ENCODE data around the gene NKG7.
"Not testable (repeated sequence)": the region's sequence is repeated elsewhere in the genome, so short reads cannot be mapped to it uniquely, and the experiment has no call there.

NKG7 gene

GRCh38 chr19:51372649-51373504 is at the start of gene NKG7:
Gene NKG7, minus strand, starts transcription at chr19:51372654. Its CDS starts 119 bp downstream, at chr19:51372535.
- DNase-seq (ENCODE audit: low spot score), result no peak

- peak; percentile 76 for DNase-seq (ENCODE audit: low spot score)
Observed at GRCh38 chr19:51422053-51422448, 49.6 kb upstream of the NKG7 start.

GRCh38 chr19:51421229-51422052 is 49.0 kb upstream of the NKG7 start:
- DNase-seq (ENCODE audit: low spot score), result no peak

- not testable (repeated sequence) for DNase-seq (ENCODE audit: low spot score)
Observed at GRCh38 chr19:51420511-51420910, 48.1 kb upstream of the NKG7 start.

GRCh38 chr19:51418707-51419106 is 46.3 kb upstream of the NKG7 start:
- DNase-seq (ENCODE audit: low spot score), result no peak

- DNase-seq (ENCODE audit: low spot score), result no peak
Observed at GRCh38 chr19:51417810-51418157, 45.3 kb upstream of the NKG7 start.

GRCh38 chr19:51417107-51417809 is 44.8 kb upstream of the NKG7 start, which contains the start of gene SIGLEC10:
Gene SIGLEC10, minus strand, starts transcription at chr19:51417642. Its CDS starts 61 bp downstream, at chr19:51417581.
- DNase-seq (ENCODE audit: low spot score), result no peak

GRCh38 chr19:51416422-51416821 is 44.0 kb upstream of the NKG7 start:
- DNase-seq (ENCODE audit: low spot score), result not testable (repeated sequence)

- DNase-seq (ENCODE audit: low spot score), result no peak
Observed at GRCh38 chr19:51415187-51415586, 42.7 kb upstream of the NKG7 start.

- DNase-seq (ENCODE audit: low spot score), result no peak
Observed at GRCh38 chr19:51410950-51411748, 38.7 kb upstream of the NKG7 start.

GRCh38 chr19:51407511-51408131 is 35.2 kb upstream of the NKG7 start:
- no peak for DNase-seq (ENCODE audit: low spot score)

GRCh38 chr19:51402117-51402516 is 29.7 kb upstream of the NKG7 start:
- no peak for DNase-seq (ENCODE audit: low spot score)

GRCh38 chr19:51399936-51400335 is 27.5 kb upstream of the NKG7 start:
- not testable (repeated sequence) for DNase-seq (ENCODE audit: low spot score)

- no peak for DNase-seq (ENCODE audit: low spot score)
Observed at GRCh38 chr19:51399231-51399630, 26.8 kb upstream of the NKG7 start.

GRCh38 chr19:51398096-51398704 is 25.7 kb upstream of the NKG7 start:
- DNase-seq (ENCODE audit: low spot score), result peak; percentile 32

- DNase-seq (ENCODE audit: low spot score), result not testable (repeated sequence)
Observed at GRCh38 chr19:51397453-51397852, 25.0 kb upstream of the NKG7 start.

- DNase-seq (ENCODE audit: low spot score), result no peak
Observed at GRCh38 chr19:51396175-51396574, 23.7 kb upstream of the NKG7 start.

GRCh38 chr19:51394050-51394836 is 21.8 kb upstream of the NKG7 start:
- DNase-seq (ENCODE audit: low spot score), result peak; percentile 84

GRCh38 chr19:51392701-51393100 is 20.2 kb upstream of the NKG7 start:
- DNase-seq (ENCODE audit: low spot score), result no peak
